ENCODE results near the gene EYS.

DNA sequence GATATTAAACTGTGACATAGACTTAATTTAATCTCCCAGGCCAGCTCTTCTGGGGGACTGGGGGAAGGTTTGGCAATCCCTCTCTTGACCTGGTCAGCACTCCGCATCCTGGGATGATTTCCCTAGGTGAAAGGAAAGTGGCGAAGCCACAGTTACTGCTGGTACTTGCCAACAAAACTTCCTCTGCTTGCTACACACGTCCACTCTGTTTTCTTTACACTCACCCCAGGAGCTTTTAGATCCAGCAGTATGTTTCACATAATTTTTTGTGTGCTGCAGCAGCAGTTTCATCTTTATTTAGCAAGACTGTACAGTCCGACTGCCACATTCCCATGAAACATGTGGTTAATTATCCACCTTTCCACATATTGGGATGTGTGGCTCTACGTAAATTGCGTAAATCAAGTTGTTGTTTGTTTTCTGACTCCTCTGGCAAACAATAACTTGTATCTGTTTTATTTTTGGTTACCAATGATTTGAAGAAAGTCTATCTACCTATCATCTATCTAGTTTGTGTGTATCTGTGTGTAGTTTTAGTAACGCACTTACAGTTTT, 1787.4 kb downstream of the EYS start:
- TF ChIP-seq POLR2AphosphoS5 (IDR thresholded peaks at IDR 0.05; ENCODE audit: low read depth, low read length) = no peak
- TF ChIP-seq TAF1 (IDR thresholded peaks at IDR 0.05; ENCODE audit: borderline replicate concordance, insufficient read depth, low read length) = no peak
- TF ChIP-seq, protein P1, sequence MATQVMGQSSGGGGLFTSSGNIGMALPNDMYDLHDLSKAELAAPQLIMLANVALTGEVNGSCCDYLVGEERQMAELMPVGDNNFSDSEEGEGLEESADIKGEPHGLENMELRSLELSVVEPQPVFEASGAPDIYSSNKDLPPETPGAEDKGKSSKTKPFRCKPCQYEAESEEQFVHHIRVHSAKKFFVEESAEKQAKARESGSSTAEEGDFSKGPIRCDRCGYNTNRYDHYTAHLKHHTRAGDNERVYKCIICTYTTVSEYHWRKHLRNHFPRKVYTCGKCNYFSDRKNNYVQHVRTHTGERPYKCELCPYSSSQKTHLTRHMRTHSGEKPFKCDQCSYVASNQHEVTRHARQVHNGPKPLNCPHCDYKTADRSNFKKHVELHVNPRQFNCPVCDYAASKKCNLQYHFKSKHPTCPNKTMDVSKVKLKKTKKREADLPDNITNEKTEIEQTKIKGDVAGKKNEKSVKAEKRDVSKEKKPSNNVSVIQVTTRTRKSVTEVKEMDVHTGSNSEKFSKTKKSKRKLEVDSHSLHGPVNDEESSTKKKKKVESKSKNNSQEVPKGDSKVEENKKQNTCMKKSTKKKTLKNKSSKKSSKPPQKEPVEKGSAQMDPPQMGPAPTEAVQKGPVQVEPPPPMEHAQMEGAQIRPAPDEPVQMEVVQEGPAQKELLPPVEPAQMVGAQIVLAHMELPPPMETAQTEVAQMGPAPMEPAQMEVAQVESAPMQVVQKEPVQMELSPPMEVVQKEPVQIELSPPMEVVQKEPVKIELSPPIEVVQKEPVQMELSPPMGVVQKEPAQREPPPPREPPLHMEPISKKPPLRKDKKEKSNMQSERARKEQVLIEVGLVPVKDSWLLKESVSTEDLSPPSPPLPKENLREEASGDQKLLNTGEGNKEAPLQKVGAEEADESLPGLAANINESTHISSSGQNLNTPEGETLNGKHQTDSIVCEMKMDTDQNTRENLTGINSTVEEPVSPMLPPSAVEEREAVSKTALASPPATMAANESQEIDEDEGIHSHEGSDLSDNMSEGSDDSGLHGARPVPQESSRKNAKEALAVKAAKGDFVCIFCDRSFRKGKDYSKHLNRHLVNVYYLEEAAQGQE (IDR thresholded peaks at IDR 0.05; ENCODE audit: insufficient read depth in 1 of 2, low read depth in 2 of 2, low read length in 2 of 2) = no peak
- TF ChIP-seq SIN3A (IDR thresholded peaks at IDR 0.05; ENCODE audit: borderline replicate concordance, insufficient read depth, low read length) = no peak
